ENCODE results near the gene LOXL4.

DNA sequence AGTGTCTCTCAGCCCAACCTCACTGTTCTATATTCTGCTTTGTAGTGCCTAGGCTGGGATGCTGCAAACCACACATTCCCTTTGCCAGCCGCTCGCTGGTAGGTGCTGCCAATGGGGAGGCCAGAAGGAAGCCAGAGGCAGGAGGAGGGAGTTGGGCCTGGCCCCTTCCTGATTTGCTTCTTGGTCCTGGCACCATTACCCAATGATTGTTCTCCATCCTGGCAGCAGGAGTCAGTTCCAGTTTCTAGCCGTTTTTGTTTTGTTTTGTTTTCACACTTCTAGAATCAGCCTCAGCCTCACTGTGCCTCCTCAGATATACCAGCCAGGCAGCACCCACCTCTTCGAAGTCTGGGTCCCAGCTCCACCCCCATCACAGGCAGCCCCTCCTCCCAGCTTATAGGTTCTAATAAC is 27.4 kb upstream of the LOXL4 start:
- TF ChIP-seq POLR2A (IDR thresholded peaks at IDR 0.05) = no peak
- TF ChIP-seq, protein P1, sequence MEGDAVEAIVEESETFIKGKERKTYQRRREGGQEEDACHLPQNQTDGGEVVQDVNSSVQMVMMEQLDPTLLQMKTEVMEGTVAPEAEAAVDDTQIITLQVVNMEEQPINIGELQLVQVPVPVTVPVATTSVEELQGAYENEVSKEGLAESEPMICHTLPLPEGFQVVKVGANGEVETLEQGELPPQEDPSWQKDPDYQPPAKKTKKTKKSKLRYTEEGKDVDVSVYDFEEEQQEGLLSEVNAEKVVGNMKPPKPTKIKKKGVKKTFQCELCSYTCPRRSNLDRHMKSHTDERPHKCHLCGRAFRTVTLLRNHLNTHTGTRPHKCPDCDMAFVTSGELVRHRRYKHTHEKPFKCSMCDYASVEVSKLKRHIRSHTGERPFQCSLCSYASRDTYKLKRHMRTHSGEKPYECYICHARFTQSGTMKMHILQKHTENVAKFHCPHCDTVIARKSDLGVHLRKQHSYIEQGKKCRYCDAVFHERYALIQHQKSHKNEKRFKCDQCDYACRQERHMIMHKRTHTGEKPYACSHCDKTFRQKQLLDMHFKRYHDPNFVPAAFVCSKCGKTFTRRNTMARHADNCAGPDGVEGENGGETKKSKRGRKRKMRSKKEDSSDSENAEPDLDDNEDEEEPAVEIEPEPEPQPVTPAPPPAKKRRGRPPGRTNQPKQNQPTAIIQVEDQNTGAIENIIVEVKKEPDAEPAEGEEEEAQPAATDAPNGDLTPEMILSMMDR (IDR thresholded peaks at IDR 0.05 in 4 of 5, conservative IDR thresholded peaks at IDR 0.05 in 1 of 5) = no peak
